HG03097 (cell line): Measurements from ENCODE around the gene KCNK15.

ENCODE experiments used
- ATAC-seq: cut with Tn5 transposase; IDR thresholded peaks from one replicate; pipeline ENCODE4 v1.9.1; 2021; ENCODE audit not compliant: unreplicated experiment, low FRiP score

Gene KCNK15

GRCh38 chr20:44781791-44782190, 36.1 kb downstream of the KCNK15 start:
- ATAC-seq, result no peak

GRCh38 chr20:44784688-44785087, 39.0 kb downstream of the KCNK15 start:
- ATAC-seq, result no peak

- ATAC-seq, result no peak
Observed at GRCh38 chr20:44785768-44786167, 40.1 kb downstream of the KCNK15 start.

GRCh38 chr20:44787299-44787698, 41.6 kb downstream of the KCNK15 start:
- no peak for ATAC-seq

GRCh38 chr20:44788706-44789456, 43.2 kb downstream of the KCNK15 start:
- ATAC-seq, result no peak

GRCh38 chr20:44790638-44791393, 45.2 kb downstream of the KCNK15 start:
- ATAC-seq, result no peak

- no peak for ATAC-seq
Observed at GRCh38 chr20:44792796-44793195, 47.1 kb downstream of the KCNK15 start.

- ATAC-seq, result no peak
Observed at GRCh38 chr20:44795836-44796235, 50.2 kb downstream of the KCNK15 start.

- no peak for ATAC-seq
Observed at GRCh38 chr20:44796311-44796710, 50.6 kb downstream of the KCNK15 start.

GRCh38 chr20:44796758-44797457, 51.2 kb downstream of the KCNK15 start:
- no peak for ATAC-seq

- no peak for ATAC-seq
Observed at GRCh38 chr20:44799691-44800090, 54.0 kb downstream of the KCNK15 start.

GRCh38 chr20:44800391-44801046, 54.9 kb downstream of the KCNK15 start:
- no peak for ATAC-seq
